ENCODE results near the gene SLITRK6.
"Not testable (repeated sequence)": the region's sequence is repeated elsewhere in the genome, so short reads cannot be mapped to it uniquely, and the experiment has no call there.

Gene SLITRK6

GRCh38 chr13:85799097-85799582 lies at the start of gene SLITRK6:
SLITRK6 (minus strand) TSS chr13:85799419; CDS start chr13:85796508, 2,911 bp downstream.
- peak; percentile 58 for DNase-seq

- no peak for DNase-seq
Measured at GRCh38 chr13:85847012-85847411, 47.8 kb upstream of the SLITRK6 start.

GRCh38 chr13:85841427-85841826 lies 42.2 kb upstream of the SLITRK6 start:
- no peak for DNase-seq

- no peak for DNase-seq
Measured at GRCh38 chr13:85833921-85834320, 34.7 kb upstream of the SLITRK6 start.

GRCh38 chr13:85828094-85828684 lies 29.0 kb upstream of the SLITRK6 start:
- no peak for DNase-seq

- DNase-seq = no peak
Measured at GRCh38 chr13:85825454-85825853, 26.2 kb upstream of the SLITRK6 start.

GRCh38 chr13:85823832-85824231 lies 24.6 kb upstream of the SLITRK6 start:
- no peak for DNase-seq

GRCh38 chr13:85819513-85819912 lies 20.3 kb upstream of the SLITRK6 start:
- no peak for DNase-seq

GRCh38 chr13:85816413-85816812 lies 17.2 kb upstream of the SLITRK6 start:
- DNase-seq = no peak

GRCh38 chr13:85812282-85812681 lies 13.1 kb upstream of the SLITRK6 start:
- DNase-seq = no peak

GRCh38 chr13:85808811-85809210 lies 9.6 kb upstream of the SLITRK6 start:
- no peak for DNase-seq

- DNase-seq = peak; percentile 36
Measured at GRCh38 chr13:85806553-85807175, 7.4 kb upstream of the SLITRK6 start.

- no peak for DNase-seq
Measured at GRCh38 chr13:85798556-85798955, 663 bp downstream of the SLITRK6 start.

GRCh38 chr13:85797311-85797710 lies 1.9 kb downstream of the SLITRK6 start:
- DNase-seq = no peak

GRCh38 chr13:85785205-85785604 lies 14.0 kb downstream of the SLITRK6 start:
- DNase-seq = no peak

- no peak for DNase-seq
Measured at GRCh38 chr13:85772367-85772766, 26.9 kb downstream of the SLITRK6 start.

- no peak for DNase-seq
Measured at GRCh38 chr13:85771856-85772255, 27.4 kb downstream of the SLITRK6 start.

GRCh38 chr13:85768946-85769345 lies 30.3 kb downstream of the SLITRK6 start:
- no peak for DNase-seq

- DNase-seq = no peak
Measured at GRCh38 chr13:85755123-85755522, 44.1 kb downstream of the SLITRK6 start.

- not testable (repeated sequence) for DNase-seq
Measured at GRCh38 chr13:85743201-85743770, 55.9 kb downstream of the SLITRK6 start.
